DOHH2 (cell line): ENCODE results near the gene SKAP1.

ENCODE experiments used
- H3F3A ChIP-seq: fragments of 200-600 bp; sonication (generic), shearing (Covaris generic); 2 replicates; pipeline ENCODE4 v1.6.0; 2016; ENCODE audit warnings: antibody characterized with exemption, mild to moderate bottlenecking; ENCODE audit not compliant: control insufficient read depth, insufficient read depth
- H3K27ac ChIP-seq: fragments of 200-600 bp; sonication (generic); 2 replicates; pipeline ENCODE4 v1.5.1; 2014; ENCODE audit warnings: low read depth, mild to moderate bottlenecking, low read length, moderate library complexity
- H3K27me3 ChIP-seq: fragments of 200-600 bp; sonication (generic); 2 replicates; pipeline ENCODE4 v1.6.1; 2014; ENCODE audit warnings: mild to moderate bottlenecking, low read length, mixed read lengths; ENCODE audit not compliant: control insufficient read depth
- H3K36me3 ChIP-seq: fragments of 200-600 bp; sonication (generic); 2 replicates; pipeline ENCODE4 v1.6.1; 2014; ENCODE audit warnings: mild to moderate bottlenecking, low read length, moderate library complexity, mixed read lengths; ENCODE audit not compliant: control insufficient read depth
- H3K4me1 ChIP-seq: fragments of 200-600 bp; sonication (generic); 2 replicates; pipeline ENCODE4 v1.6.1; 2014; ENCODE audit warnings: mild to moderate bottlenecking, low read length, mixed read lengths; ENCODE audit not compliant: control insufficient read depth
- H3K4me2 ChIP-seq: fragments of 200-600 bp; sonication (generic); 2 replicates; pipeline ENCODE4 v1.6.0; 2014; ENCODE audit warnings: mild to moderate bottlenecking, low read length, moderate library complexity
- H3K4me3 ChIP-seq: fragments of 200-600 bp; sonication (generic); 2 replicates; pipeline ENCODE4 v1.5.1; 2014; ENCODE audit warnings: mild to moderate bottlenecking, low read length, mixed read lengths
- H3K79me2 ChIP-seq: fragments of 200-600 bp; sonication (generic); 2 replicates; pipeline ENCODE4 v1.6.1; 2014; ENCODE audit warnings: mild to moderate bottlenecking, low read length, mixed read lengths; ENCODE audit not compliant: control insufficient read depth
- H3K9me2 ChIP-seq: fragments of 200-600 bp; sonication (generic); replicated peaks from 2 replicates; pipeline ENCODE4 v1.6.1; 2014; ENCODE audit warnings: mild to moderate bottlenecking, low read length, mixed read lengths; ENCODE audit not compliant: control insufficient read depth
- H3K9me3 ChIP-seq: fragments of 200-600 bp; sonication (generic); 2 replicates; pipeline ENCODE4 v1.6.1; 2014; ENCODE audit warnings: antibody characterized with exemption, low read length, mixed read lengths; ENCODE audit not compliant: control insufficient read depth, insufficient read depth
- H4K20me1 ChIP-seq: fragments of 200-600 bp; sonication (generic); 2 replicates; pipeline ENCODE4 v1.6.0; 2014; ENCODE audit warnings: low read depth, mild to moderate bottlenecking, antibody characterized with exemption, low read length, moderate library complexity; ENCODE audit not compliant: control insufficient read depth, insufficient read depth
- CTCF ChIP-seq: fragments of 200-600 bp; sonication (generic); IDR thresholded peaks from one replicate; pipeline ENCODE4 v1.5.1; 2014; ENCODE audit warnings: antibody characterized with exemption, mild to moderate bottlenecking, low read depth, low read length; ENCODE audit not compliant: poor library complexity, severe bottlenecking
- EZH2phosphoT487 ChIP-seq: fragments of 200-600 bp; sonication (generic); IDR thresholded peaks from 2 replicates; pipeline ENCODE4 v1.6.1; 2017; ENCODE audit warnings: borderline replicate concordance, mild to moderate bottlenecking, antibody characterized with exemption, low read length, moderate library complexity, mixed read lengths

Gene SKAP1

GRCh38 chr17:48429156-48429555 is 858 bp downstream of the SKAP1 start:
- Histone ChIP-seq H4K20me1 (no peaks in the 10 kb centered on the region), H3F3A (no peaks in the 10 kb centered on the region), H3K4me3 (no peak overlapping the region), H3K36me3 (no peaks in the 10 kb centered on the region), H3K4me1 (peaks cover 26% of the 10 kb centered on the region), H3K4me2 (peak overlapping the region; percentile 52; the same call in 1 of the 2 replicates), H3K27ac (no peak overlapping the region), H3K27me3 (peaks cover 57% of the 10 kb centered on the region), H3K9me2 (no peaks in the 10 kb centered on the region), H3K9me3 (no peaks in the 10 kb centered on the region), H3K79me2 (no peaks in the 10 kb centered on the region)
- TF ChIP-seq CTCF = no peak
- no peak; the same call in 1 of the 2 replicates for TF ChIP-seq EZH2phosphoT487

- Histone ChIP-seq H3K4me3 (no peak overlapping the region), H3K9me3 (no peaks in the 10 kb centered on the region), H3K4me2 (no peak overlapping the region), H3K79me2 (no peaks in the 10 kb centered on the region), H3K4me1 (peaks cover 26% of the 10 kb centered on the region), H3F3A (no peaks in the 10 kb centered on the region), H4K20me1 (no peaks in the 10 kb centered on the region), H3K27ac (no peak overlapping the region), H3K27me3 (peaks cover 43% of the 10 kb centered on the region), H3K36me3 (no peaks in the 10 kb centered on the region), H3K9me2 (no peaks in the 10 kb centered on the region)
- TF ChIP-seq EZH2phosphoT487 (no peak), CTCF (no peak)
Measured at GRCh38 chr17:48427598-48427997, 2.4 kb downstream of the SKAP1 start.

- no peaks in the 10 kb centered on the region for H3K36me3 ChIP-seq
- no peak overlapping the region for H3K27ac ChIP-seq
- no peak for TF ChIP-seq EZH2phosphoT487
- TF ChIP-seq CTCF = no peak
- no peaks in the 10 kb centered on the region for H4K20me1 ChIP-seq
- H3K9me3 ChIP-seq = no peaks in the 10 kb centered on the region
- H3K4me3 ChIP-seq = no peak overlapping the region
- H3K27me3 ChIP-seq = peaks cover 46% of the 10 kb centered on the region
- H3K4me1 ChIP-seq = peaks cover 26% of the 10 kb centered on the region
- no peaks in the 10 kb centered on the region for H3K79me2 ChIP-seq
- no peaks in the 10 kb centered on the region for H3K9me2 ChIP-seq
- no peaks in the 10 kb centered on the region for H3F3A ChIP-seq
- no peak overlapping the region for H3K4me2 ChIP-seq
Measured at GRCh38 chr17:48426761-48427500, 3.1 kb downstream of the SKAP1 start.
